ENCODE data around the gene PAPPA. TPM values are rescaled to one million over a fixed set of nuclear protein-coding genes. Genes with fewer than 3 reads are reported as not detected.

The PAPPA gene
- total RNA-seq, 1 donor from 2014 or later = 172 TPM

DNA sequence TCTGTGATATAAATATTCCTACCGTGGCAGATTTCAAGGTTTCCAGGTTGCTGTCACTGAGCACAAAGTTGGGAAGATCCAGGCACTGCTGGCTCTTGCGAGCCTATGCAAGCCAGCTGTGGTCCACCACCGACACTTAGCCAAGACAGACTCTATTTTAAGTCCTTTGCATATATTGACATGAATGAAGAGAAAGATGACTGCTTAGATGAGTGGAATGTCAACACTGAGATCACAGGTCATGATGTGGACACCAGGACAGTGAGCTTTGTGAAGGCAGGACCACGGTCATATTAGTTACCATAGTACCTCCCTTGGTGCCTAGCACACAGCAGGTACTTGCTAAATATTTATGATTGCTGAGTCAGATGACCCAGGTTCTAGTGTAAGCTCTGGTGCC, 217.0 kb downstream of the PAPPA start:
- H3K27ac ChIP-seq (ENCODE audit: low read depth, low read length) = no peak overlapping the region
- no peak for FAIRE-seq

DNA sequence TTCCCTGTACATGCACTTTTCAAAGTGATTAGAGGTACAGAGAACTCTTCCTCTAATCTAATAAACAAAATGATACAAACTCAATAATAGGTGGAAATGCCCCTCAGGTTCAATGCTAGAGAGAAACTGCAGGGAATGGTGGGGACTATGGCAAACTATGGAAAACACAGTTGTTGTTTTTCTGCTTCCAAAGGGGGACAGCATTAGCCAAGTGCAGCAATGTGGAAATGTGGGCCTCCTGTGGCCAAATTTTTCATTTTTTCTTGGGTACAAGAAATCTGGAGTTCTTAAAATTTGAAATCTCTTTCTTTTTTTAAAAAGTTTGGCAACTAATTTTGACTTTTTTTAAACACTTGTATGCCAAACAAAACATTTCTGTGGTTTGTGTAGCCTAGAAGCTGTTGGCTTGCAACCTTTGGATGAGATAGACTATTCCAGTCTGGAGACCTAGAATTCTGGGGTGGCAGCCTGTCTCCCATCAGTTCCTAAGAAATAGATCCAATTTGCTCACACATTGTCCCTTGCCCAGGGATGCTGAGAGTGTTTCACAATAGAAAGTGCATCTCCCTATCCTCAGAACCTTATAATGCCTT, 218.6 kb downstream of the PAPPA start:
- H3K79me2 ChIP-seq (ENCODE audit: insufficient read depth, low read length) = no peaks in the 10 kb centered on the region
- no peak overlapping the region for H3K9ac ChIP-seq (ENCODE audit: low read length)
- H3K4me1 ChIP-seq (ENCODE audit: insufficient read depth, low read length) = peaks cover 6% of the 10 kb centered on the region
- Mint-ChIP-seq H3K27me3 (ENCODE audit: low read depth, unreplicated experiment) (no peaks in the 10 kb centered on the region), H3K36me3 (ENCODE audit: low read depth, unreplicated experiment) (peaks cover 33% of the 10 kb centered on the region), H3K9me3 (ENCODE audit: unreplicated experiment) (no peaks in the 10 kb centered on the region), H3K27ac (ENCODE audit: unreplicated experiment) (no peak overlapping the region), H3K4me3 (ENCODE audit: unreplicated experiment) (no peak overlapping the region), H3K4me1 (ENCODE audit: low read depth, unreplicated experiment) (peaks cover 5% of the 10 kb centered on the region)
- peaks cover 6% of the 10 kb centered on the region for H3K36me3 ChIP-seq (ENCODE audit: insufficient read depth, low read length)
- no peak for DNase-seq (ENCODE audit: low read depth)
- no peak for FAIRE-seq
- H3K27me3 ChIP-seq (ENCODE audit: insufficient read depth, low read length) = no peaks in the 10 kb centered on the region
- H2AFZ ChIP-seq (ENCODE audit: low read depth, low read length) = no peak overlapping the region
- H3K27ac ChIP-seq (ENCODE audit: low read depth, low read length) = no peak overlapping the region
- H3K4me2 ChIP-seq (ENCODE audit: low read length) = no peak overlapping the region
- H4K20me1 ChIP-seq (ENCODE audit: insufficient read depth, low read length) = peaks cover 4% of the 10 kb centered on the region
- TF ChIP-seq, protein P1, sequence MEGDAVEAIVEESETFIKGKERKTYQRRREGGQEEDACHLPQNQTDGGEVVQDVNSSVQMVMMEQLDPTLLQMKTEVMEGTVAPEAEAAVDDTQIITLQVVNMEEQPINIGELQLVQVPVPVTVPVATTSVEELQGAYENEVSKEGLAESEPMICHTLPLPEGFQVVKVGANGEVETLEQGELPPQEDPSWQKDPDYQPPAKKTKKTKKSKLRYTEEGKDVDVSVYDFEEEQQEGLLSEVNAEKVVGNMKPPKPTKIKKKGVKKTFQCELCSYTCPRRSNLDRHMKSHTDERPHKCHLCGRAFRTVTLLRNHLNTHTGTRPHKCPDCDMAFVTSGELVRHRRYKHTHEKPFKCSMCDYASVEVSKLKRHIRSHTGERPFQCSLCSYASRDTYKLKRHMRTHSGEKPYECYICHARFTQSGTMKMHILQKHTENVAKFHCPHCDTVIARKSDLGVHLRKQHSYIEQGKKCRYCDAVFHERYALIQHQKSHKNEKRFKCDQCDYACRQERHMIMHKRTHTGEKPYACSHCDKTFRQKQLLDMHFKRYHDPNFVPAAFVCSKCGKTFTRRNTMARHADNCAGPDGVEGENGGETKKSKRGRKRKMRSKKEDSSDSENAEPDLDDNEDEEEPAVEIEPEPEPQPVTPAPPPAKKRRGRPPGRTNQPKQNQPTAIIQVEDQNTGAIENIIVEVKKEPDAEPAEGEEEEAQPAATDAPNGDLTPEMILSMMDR (IDR thresholded peaks at IDR 0.05; ENCODE audit: insufficient read depth, low read depth, low read length) = no peak
- TF ChIP-seq EZH2 (IDR thresholded peaks at IDR 0.05; ENCODE audit: insufficient read depth, low read length) = no peak
- no peak overlapping the region for H3K4me3 ChIP-seq (ENCODE audit: insufficient read depth, low read depth, low read length)
- no peaks in the 10 kb centered on the region for H3K9me3 ChIP-seq (ENCODE audit: insufficient read depth, low read depth, low read length)

More for the DNA sequence above, 217.0 kb downstream of the PAPPA start:
- Mint-ChIP-seq H3K36me3 (ENCODE audit: low read depth, unreplicated experiment) (peaks cover 28% of the 10 kb centered on the region), H3K9me3 (ENCODE audit: unreplicated experiment) (no peaks in the 10 kb centered on the region), H3K27me3 (ENCODE audit: low read depth, unreplicated experiment) (no peaks in the 10 kb centered on the region), H3K27ac (ENCODE audit: unreplicated experiment) (no peak overlapping the region), H3K4me1 (ENCODE audit: low read depth, unreplicated experiment) (no peaks in the 10 kb centered on the region), H3K4me3 (ENCODE audit: unreplicated experiment) (no peak overlapping the region)
- H2AFZ ChIP-seq (ENCODE audit: low read depth, low read length) = no peak overlapping the region
- no peak overlapping the region for H3K4me3 ChIP-seq (ENCODE audit: insufficient read depth, low read depth, low read length)
- no peaks in the 10 kb centered on the region for H3K27me3 ChIP-seq (ENCODE audit: insufficient read depth, low read length)
- H3K4me1 ChIP-seq (ENCODE audit: insufficient read depth, low read length) = no peaks in the 10 kb centered on the region
- no peak overlapping the region for H3K4me2 ChIP-seq (ENCODE audit: low read length)
- no peak for TF ChIP-seq EZH2 (IDR thresholded peaks at IDR 0.05; ENCODE audit: insufficient read depth, low read length)
- TF ChIP-seq, protein P1 (IDR thresholded peaks at IDR 0.05; ENCODE audit: insufficient read depth, low read depth, low read length) = no peak
- no peak for DNase-seq (ENCODE audit: low read depth)
- no peaks in the 10 kb centered on the region for H3K79me2 ChIP-seq (ENCODE audit: insufficient read depth, low read length)
- H3K9ac ChIP-seq (ENCODE audit: low read length) = no peak overlapping the region
- no peaks in the 10 kb centered on the region for H3K9me3 ChIP-seq (ENCODE audit: insufficient read depth, low read depth, low read length)
- peaks cover 6% of the 10 kb centered on the region for H3K36me3 ChIP-seq (ENCODE audit: insufficient read depth, low read length)
- H4K20me1 ChIP-seq (ENCODE audit: insufficient read depth, low read length) = no peaks in the 10 kb centered on the region

DNA sequence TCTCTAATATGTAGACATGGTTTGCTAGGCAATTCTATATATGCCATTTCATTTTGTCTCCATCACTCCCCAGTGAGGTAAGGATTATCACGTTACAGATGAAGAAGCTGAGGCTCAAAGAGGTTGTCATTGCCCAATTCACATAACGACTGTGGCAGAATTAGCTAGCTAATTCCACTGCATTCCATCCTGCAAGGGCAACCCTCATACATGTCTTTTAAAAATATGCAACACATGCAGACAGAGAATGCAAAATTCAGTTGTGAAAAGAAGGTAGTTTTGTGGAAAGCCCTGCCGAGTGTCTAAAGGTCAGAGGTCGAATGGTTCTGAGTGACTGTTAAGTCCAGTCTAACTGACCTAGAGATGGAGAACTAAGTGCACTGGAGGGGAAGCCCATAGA, 219.2 kb downstream of the PAPPA start:
- FAIRE-seq (no peak), DNase-seq (ENCODE audit: low read depth) (no peak)
- Histone ChIP-seq H3K27me3 (ENCODE audit: insufficient read depth, low read length) (no peaks in the 10 kb centered on the region), H3K4me1 (ENCODE audit: insufficient read depth, low read length) (peaks cover 12% of the 10 kb centered on the region), H3K4me2 (ENCODE audit: low read length) (no peak overlapping the region), H3K4me3 (ENCODE audit: insufficient read depth, low read depth, low read length) (no peak overlapping the region), H2AFZ (ENCODE audit: low read depth, low read length) (no peak overlapping the region), H3K9me3 (ENCODE audit: insufficient read depth, low read depth, low read length) (no peaks in the 10 kb centered on the region), H4K20me1 (ENCODE audit: insufficient read depth, low read length) (peaks cover 5% of the 10 kb centered on the region), H3K27ac (ENCODE audit: low read depth, low read length) (no peak overlapping the region), H3K36me3 (ENCODE audit: insufficient read depth, low read length) (peaks cover 6% of the 10 kb centered on the region), H3K79me2 (ENCODE audit: insufficient read depth, low read length) (no peaks in the 10 kb centered on the region), H3K9ac (ENCODE audit: low read length) (no peak overlapping the region)
- H3K4me1 Mint-ChIP-seq (ENCODE audit: low read depth, unreplicated experiment) = peaks cover 11% of the 10 kb centered on the region
- TF ChIP-seq, protein P1 (IDR thresholded peaks at IDR 0.05; ENCODE audit: insufficient read depth, low read depth, low read length) = no peak
- TF ChIP-seq EZH2 (IDR thresholded peaks at IDR 0.05; ENCODE audit: insufficient read depth, low read length) = no peak
- no peaks in the 10 kb centered on the region for H3K9me3 Mint-ChIP-seq (ENCODE audit: unreplicated experiment)
- peaks cover 37% of the 10 kb centered on the region for H3K36me3 Mint-ChIP-seq (ENCODE audit: low read depth, unreplicated experiment)
- no peaks in the 10 kb centered on the region for H3K27me3 Mint-ChIP-seq (ENCODE audit: low read depth, unreplicated experiment)
- H3K4me3 Mint-ChIP-seq (ENCODE audit: unreplicated experiment) = no peak overlapping the region
- H3K27ac Mint-ChIP-seq (ENCODE audit: unreplicated experiment) = no peak overlapping the region
